Caco-2 (cell line): ENCODE data around the gene VARS2. TPM values are rescaled to one million over a fixed set of nuclear protein-coding genes. Genes with fewer than 3 reads are reported as not detected.

Experiments
- BruUV-seq: library from RNA; stranded (reverse); fragments of 400-500 nt; replicated peaks from 2 replicates; lab custom pipeline; 2021; lab: Mats Ljungman, UMichigan
- CTCF ChIA-PET: fragments of 300-600 bp; sonication (Branson Sonifier 250); formaldehyde crosslinking; loops from one replicate; lab custom pipeline; 2022; ENCODE audit warnings: antibody characterized with exemption; lab: Charles Lee
- POLR2A ChIA-PET: fragments of 300-600 bp; sonication (Branson Sonifier 250); formaldehyde crosslinking; loops from one replicate; lab custom pipeline; 2022; ENCODE audit warnings: antibody characterized with exemption; lab: Charles Lee
- DNase-seq, 2 experiments: peaks; one replicate each; pipeline versions ENCODE4 v3.0.0 to v3.0.0-alpha.2; 2020 to 2022
- H3K27me3 ChIP-seq: replicated peaks from 2 replicates; pipeline ENCODE4 v1.6.0; 2011; ENCODE audit warnings: low read length; ENCODE audit not compliant: control insufficient read depth, insufficient read depth
- H3K36me3 ChIP-seq: 2 replicates; pipeline ENCODE4 v1.5.1; 2011; ENCODE audit warnings: low read length; ENCODE audit not compliant: control insufficient read depth, insufficient read depth
- H3K4me1 ChIP-seq: fragments of 250-450 bp; sonication (Bioruptor Pico); 2 replicates; pipeline ENCODE4 v1.5.1; 2020; ENCODE audit warnings: mild to moderate bottlenecking
- H3K4me3 ChIP-seq: 2 replicates; pipeline ENCODE4 v1.5.1; 2011; ENCODE audit warnings: low read depth, mild to moderate bottlenecking, control low read depth, low read length
- H3K9me3 ChIP-seq: fragments of 250-450 bp; sonication (Bioruptor Pico); 2 replicates; pipeline ENCODE4 v1.5.1; 2020; ENCODE audit warnings: mild to moderate bottlenecking, moderate library complexity
- H3K27ac Mint-ChIP-seq: one replicate; pipeline ENCODE4 v1.8.0; 2022; ENCODE audit warnings: mixed read lengths; ENCODE audit not compliant: unreplicated experiment
- H3K27me3 Mint-ChIP-seq: one replicate; pipeline ENCODE4 v1.8.0; 2022; ENCODE audit warnings: mixed read lengths; ENCODE audit not compliant: insufficient read depth, unreplicated experiment
- H3K36me3 Mint-ChIP-seq: one replicate; pipeline ENCODE4 v1.8.0; 2022; ENCODE audit warnings: mild to moderate bottlenecking, mixed read lengths; ENCODE audit not compliant: insufficient read depth, unreplicated experiment
- H3K4me1 Mint-ChIP-seq: one replicate; pipeline ENCODE4 v1.8.0; 2022; ENCODE audit warnings: low read depth, mixed read lengths; ENCODE audit not compliant: unreplicated experiment
- H3K4me3 Mint-ChIP-seq: one replicate; pipeline ENCODE4 v1.8.0; 2022; ENCODE audit warnings: mild to moderate bottlenecking, moderate library complexity, mixed read lengths; ENCODE audit not compliant: unreplicated experiment
- H3K9me3 Mint-ChIP-seq: one replicate; pipeline ENCODE4 v1.8.0; 2022; ENCODE audit warnings: mixed read lengths; ENCODE audit not compliant: unreplicated experiment
- intact Hi-C: fragments of 100-400 bp; cut with micrococcal nuclease; formaldehyde crosslinking; loops from one replicate; pipeline ENCODE4 v1.10.0; 2022; ENCODE audit not compliant: unreplicated experiment
- total RNA-seq: library from RNA; stranded (reverse); gene quantifications from 2 replicates; pipeline ENCODE4 v1.2.3, GENCODE V29; 2022
- TF ChIP-seq, protein P1 (sequence below), 2 experiments: fragments of 200-600 bp in 1 of 2; IDR thresholded peaks; 1 replicate in 1 of 2; 2 replicates in 1 of 2; pipeline versions ENCODE4 v1.5.1 to v1.8.0; 2011 to 2022; ENCODE audit warnings: antibody characterized with exemption in 1 of 2, control low read depth in 1 of 2, inconsistent platforms in 1 of 2, low read depth in 1 of 2, low read length in 1 of 2, mild to moderate bottlenecking in 1 of 2, moderate library complexity in 1 of 2; ENCODE audit not compliant: insufficient read depth in 1 of 2, severe bottlenecking in 1 of 2, unreplicated experiment in 1 of 2

VARS2 gene
- total RNA-seq, 1 experiment from 2014 or later, result 37.5 TPM

GRCh38 chr6:30931969-30932645, 18.1 kb downstream of the VARS2 start, which contains the start of gene SFTA2:
Gene SFTA2, minus strand, starts transcription at chr6:30932170. Its CDS starts 74 bp downstream, at chr6:30932096.
- H3K27ac Mint-ChIP-seq, result peak within 1 kb of the TSS; percentile 91
- H3K4me1 Mint-ChIP-seq, result peaks cover 36% of the 10 kb centered on the region
- Histone ChIP-seq H3K9me3 (peaks cover 5% of the 10 kb centered on the region; the same call in 1 of the 2 replicates), H3K36me3 (no peaks in the 10 kb centered on the region), H3K4me1 (peaks cover 21% of the 10 kb centered on the region), H3K4me3 (no peak within 1 kb of the TSS), H3K27me3 (no peaks in the 10 kb centered on the region)
- no TSS peak for BruUV-seq
- DNase-seq, result peak; percentile 56 to 65
- H3K27me3 Mint-ChIP-seq, result no peaks in the 10 kb centered on the region
- TF ChIP-seq, protein P1, sequence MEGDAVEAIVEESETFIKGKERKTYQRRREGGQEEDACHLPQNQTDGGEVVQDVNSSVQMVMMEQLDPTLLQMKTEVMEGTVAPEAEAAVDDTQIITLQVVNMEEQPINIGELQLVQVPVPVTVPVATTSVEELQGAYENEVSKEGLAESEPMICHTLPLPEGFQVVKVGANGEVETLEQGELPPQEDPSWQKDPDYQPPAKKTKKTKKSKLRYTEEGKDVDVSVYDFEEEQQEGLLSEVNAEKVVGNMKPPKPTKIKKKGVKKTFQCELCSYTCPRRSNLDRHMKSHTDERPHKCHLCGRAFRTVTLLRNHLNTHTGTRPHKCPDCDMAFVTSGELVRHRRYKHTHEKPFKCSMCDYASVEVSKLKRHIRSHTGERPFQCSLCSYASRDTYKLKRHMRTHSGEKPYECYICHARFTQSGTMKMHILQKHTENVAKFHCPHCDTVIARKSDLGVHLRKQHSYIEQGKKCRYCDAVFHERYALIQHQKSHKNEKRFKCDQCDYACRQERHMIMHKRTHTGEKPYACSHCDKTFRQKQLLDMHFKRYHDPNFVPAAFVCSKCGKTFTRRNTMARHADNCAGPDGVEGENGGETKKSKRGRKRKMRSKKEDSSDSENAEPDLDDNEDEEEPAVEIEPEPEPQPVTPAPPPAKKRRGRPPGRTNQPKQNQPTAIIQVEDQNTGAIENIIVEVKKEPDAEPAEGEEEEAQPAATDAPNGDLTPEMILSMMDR (IDR thresholded peaks at IDR 0.05; ENCODE audit: insufficient read depth in 1 of 2, low read depth in 1 of 2, low read length in 1 of 2, severe bottlenecking in 1 of 2, unreplicated experiment in 1 of 2), result no peak
- H3K9me3 Mint-ChIP-seq, result peaks cover 19% of the 10 kb centered on the region
- POLR2A ChIA-PET, result no interaction called here
- CTCF ChIA-PET, result interaction anchor here (0.6 to 1.5 kb wide), 5 partner anchors 10 to 155 kb away, joined by 3 to 8 read pairs (median 3); partner anchors contain the start of gene VARS2
- H3K36me3 Mint-ChIP-seq, result no peaks in the 10 kb centered on the region
- intact Hi-C loops, result loop anchor here (5.0 kb wide), 1 partner anchor 110 kb away; no protein-coding TSS in a partner anchor
- peak within 1 kb of the TSS; percentile 60 for H3K4me3 Mint-ChIP-seq

DNA sequence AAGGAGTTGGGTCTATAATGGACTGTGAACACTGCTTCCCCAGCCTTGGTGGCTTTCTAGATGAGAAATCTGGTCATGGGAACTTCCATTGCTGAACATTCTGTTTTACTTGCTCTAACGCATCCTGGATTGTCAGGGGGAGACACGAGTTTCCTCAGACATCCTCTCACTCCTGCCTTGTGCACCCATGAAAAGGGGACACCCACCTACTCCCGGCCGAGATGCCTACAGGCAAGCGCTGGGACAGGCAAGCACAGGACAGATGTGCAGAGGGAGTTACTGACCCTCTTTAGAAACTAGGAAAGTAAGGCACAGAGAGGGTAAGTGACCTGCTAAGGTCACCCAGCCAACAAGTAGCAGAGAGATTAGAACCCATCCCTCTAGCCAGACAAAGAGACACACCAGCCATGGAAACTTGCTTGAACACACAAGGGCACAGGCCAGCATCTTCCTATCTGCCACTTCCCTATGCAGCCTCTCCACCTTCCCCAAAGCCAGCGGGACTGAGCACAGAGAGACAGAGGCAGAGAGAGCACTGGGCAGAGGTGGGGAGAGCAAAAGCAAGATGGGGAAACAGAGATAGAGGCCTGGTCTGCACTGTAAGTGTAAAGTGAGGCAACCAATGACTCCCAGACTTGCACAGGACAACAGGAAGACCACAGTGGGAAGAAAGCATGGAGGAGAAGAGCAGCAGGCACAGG, 18.8 kb downstream of the VARS2 start:
- Mint-ChIP-seq H3K27me3 (no peaks in the 10 kb centered on the region), H3K4me1 (peaks cover 36% of the 10 kb centered on the region), H3K9me3 (peaks cover 17% of the 10 kb centered on the region), H3K27ac (peak overlapping the region; percentile 91), H3K36me3 (no peaks in the 10 kb centered on the region), H3K4me3 (no peak overlapping the region)
- peaks cover 5% of the 10 kb centered on the region; the same call in 1 of the 2 replicates for H3K9me3 ChIP-seq
- ChIA-PET CTCF (interaction anchor here (1.5 kb wide), 1 partner anchor 19 kb away, joined by 8 read pairs; the partner anchor contains the start of gene VARS2), POLR2A (no interaction called here)
- H3K4me1 ChIP-seq, result peaks cover 21% of the 10 kb centered on the region
- H3K36me3 ChIP-seq, result no peaks in the 10 kb centered on the region
- no peak overlapping the region for H3K4me3 ChIP-seq
- TF ChIP-seq, protein P1 (IDR thresholded peaks at IDR 0.05; ENCODE audit: insufficient read depth in 1 of 2, low read depth in 1 of 2, low read length in 1 of 2, severe bottlenecking in 1 of 2, unreplicated experiment in 1 of 2), result no peak
- no peaks in the 10 kb centered on the region for H3K27me3 ChIP-seq
- intact Hi-C loops, result loop anchor here (5.0 kb wide), 1 partner anchor 109 kb away; no protein-coding TSS in a partner anchor
- no TSS peak for BruUV-seq
- DNase-seq, result no peak

- Histone ChIP-seq H3K36me3 (no peaks in the 10 kb centered on the region), H3K9me3 (no peaks in the 10 kb centered on the region), H3K4me1 (peaks cover 24% of the 10 kb centered on the region), H3K27me3 (no peaks in the 10 kb centered on the region), H3K4me3 (no peak overlapping the region)
- Mint-ChIP-seq H3K36me3 (no peaks in the 10 kb centered on the region), H3K27ac (peak overlapping the region; percentile 91), H3K27me3 (no peaks in the 10 kb centered on the region), H3K9me3 (peaks cover 8% of the 10 kb centered on the region), H3K4me1 (peaks cover 36% of the 10 kb centered on the region), H3K4me3 (no peak overlapping the region)
- DNase-seq, result no peak
- TF ChIP-seq, protein P1 (IDR thresholded peaks at IDR 0.05; ENCODE audit: insufficient read depth in 1 of 2, low read depth in 1 of 2, low read length in 1 of 2, severe bottlenecking in 1 of 2, unreplicated experiment in 1 of 2), result no peak
- CTCF ChIA-PET, result no interaction called here
- POLR2A ChIA-PET, result no interaction called here
- intact Hi-C loops, result no loop called here
- BruUV-seq, result no TSS peak
Observed at GRCh38 chr6:30935018-30935417, 21.0 kb downstream of the VARS2 start.
